ENCODE results near the gene USP5.

- TF ChIP-seq, protein P1, sequence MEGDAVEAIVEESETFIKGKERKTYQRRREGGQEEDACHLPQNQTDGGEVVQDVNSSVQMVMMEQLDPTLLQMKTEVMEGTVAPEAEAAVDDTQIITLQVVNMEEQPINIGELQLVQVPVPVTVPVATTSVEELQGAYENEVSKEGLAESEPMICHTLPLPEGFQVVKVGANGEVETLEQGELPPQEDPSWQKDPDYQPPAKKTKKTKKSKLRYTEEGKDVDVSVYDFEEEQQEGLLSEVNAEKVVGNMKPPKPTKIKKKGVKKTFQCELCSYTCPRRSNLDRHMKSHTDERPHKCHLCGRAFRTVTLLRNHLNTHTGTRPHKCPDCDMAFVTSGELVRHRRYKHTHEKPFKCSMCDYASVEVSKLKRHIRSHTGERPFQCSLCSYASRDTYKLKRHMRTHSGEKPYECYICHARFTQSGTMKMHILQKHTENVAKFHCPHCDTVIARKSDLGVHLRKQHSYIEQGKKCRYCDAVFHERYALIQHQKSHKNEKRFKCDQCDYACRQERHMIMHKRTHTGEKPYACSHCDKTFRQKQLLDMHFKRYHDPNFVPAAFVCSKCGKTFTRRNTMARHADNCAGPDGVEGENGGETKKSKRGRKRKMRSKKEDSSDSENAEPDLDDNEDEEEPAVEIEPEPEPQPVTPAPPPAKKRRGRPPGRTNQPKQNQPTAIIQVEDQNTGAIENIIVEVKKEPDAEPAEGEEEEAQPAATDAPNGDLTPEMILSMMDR (IDR thresholded peaks at IDR 0.05), result no peak
- TF ChIP-seq POLR2A (IDR thresholded peaks at IDR 0.05), result no peak
- TF ChIP-seq POLR2AphosphoS5 (IDR thresholded peaks at IDR 0.05; ENCODE audit: insufficient read depth in 1 of 2, low read depth in 1 of 2), result no peak
Measured at GRCh38 chr12:6809056-6809455, 42.9 kb upstream of the USP5 start.

All from vagina (tissue), 2 donors.